OCI-LY3 (cell line): ENCODE measurements around the gene SLC49A3.
"Not testable (repeated sequence)": the region's sequence is repeated elsewhere in the genome, so short reads cannot be mapped to it uniquely, and the experiment has no call there.

Experiments used
- H2AFZ ChIP-seq: fragments of 200-600, 300-600 bp; shearing (Covaris generic); 2 replicates; pipeline ENCODE4 v1.6.0; 2014; ENCODE audit warnings: antibody characterized with exemption, low read depth, low read length
- H3K27ac ChIP-seq: fragments of 200-600, 300-600 bp; sonication (generic); 2 replicates; pipeline ENCODE4 v1.5.1; 2014; ENCODE audit warnings: mild to moderate bottlenecking, low read length, moderate library complexity, mixed read lengths
- H3K27me3 ChIP-seq: fragments of 200-600, 300-600 bp; sonication (generic); 2 replicates; pipeline ENCODE4 v1.6.1; 2014; ENCODE audit warnings: low read depth, low read length, mixed read lengths
- H3K36me3 ChIP-seq: fragments of 200-600, 300-600 bp; sonication (generic); replicated peaks from 2 replicates; pipeline ENCODE3; 2014; ENCODE audit warnings: low read depth, low read length, mixed read lengths
- H3K4me1 ChIP-seq: fragments of 300-600, 200-600 bp; sonication (generic); 2 replicates; pipeline ENCODE4 v1.6.1; 2014; ENCODE audit warnings: low read length, mixed read lengths
- H3K4me2 ChIP-seq: fragments of 200-600, 300-600 bp; sonication (generic); 2 replicates; pipeline ENCODE4 v1.6.1; 2014; ENCODE audit warnings: low read length, mixed read lengths
- H3K4me3 ChIP-seq: fragments of 300-600, 200-600 bp; sonication (generic); 2 replicates; pipeline ENCODE4 v1.5.1; 2014; ENCODE audit warnings: antibody characterized with exemption, mild to moderate bottlenecking, low read length, moderate library complexity
- H3K79me2 ChIP-seq: fragments of 300-600, 200-600 bp; shearing (Covaris generic); 2 replicates; pipeline ENCODE4 v1.6.1; 2014; ENCODE audit warnings: mild to moderate bottlenecking, low read length, mixed read lengths
- H3K9ac ChIP-seq: fragments of 300-600, 200-600 bp; shearing (Covaris generic); 2 replicates; pipeline ENCODE4 v1.6.0; 2014; ENCODE audit warnings: mild to moderate bottlenecking, low read length, moderate library complexity
- H3K9me3 ChIP-seq: fragments of 200-600, 300-600 bp; shearing (Covaris generic); 2 replicates; pipeline ENCODE4 v1.6.1; 2014; ENCODE audit warnings: low read length, mixed read lengths; ENCODE audit not compliant: insufficient read depth
- H4K20me1 ChIP-seq: fragments of 200-600, 300-600 bp; sonication (generic); 2 replicates; pipeline ENCODE4 v1.6.1; 2016; ENCODE audit warnings: low read length, mixed read lengths; ENCODE audit not compliant: insufficient read depth
- EZH2phosphoT487 ChIP-seq: fragments of 200-600 bp; shearing (Covaris generic); IDR thresholded peaks from 2 replicates; pipeline ENCODE4 v1.6.1; 2018; ENCODE audit warnings: antibody characterized with exemption, mixed run types, low read depth
- TF ChIP-seq, protein P1 (sequence below): fragments of 200-600, 300-600 bp; sonication (generic); IDR thresholded peaks from 2 replicates; pipeline ENCODE4 v1.5.1; 2014; ENCODE audit warnings: antibody characterized with exemption, low read length, low read depth

SLC49A3 gene

DNA sequence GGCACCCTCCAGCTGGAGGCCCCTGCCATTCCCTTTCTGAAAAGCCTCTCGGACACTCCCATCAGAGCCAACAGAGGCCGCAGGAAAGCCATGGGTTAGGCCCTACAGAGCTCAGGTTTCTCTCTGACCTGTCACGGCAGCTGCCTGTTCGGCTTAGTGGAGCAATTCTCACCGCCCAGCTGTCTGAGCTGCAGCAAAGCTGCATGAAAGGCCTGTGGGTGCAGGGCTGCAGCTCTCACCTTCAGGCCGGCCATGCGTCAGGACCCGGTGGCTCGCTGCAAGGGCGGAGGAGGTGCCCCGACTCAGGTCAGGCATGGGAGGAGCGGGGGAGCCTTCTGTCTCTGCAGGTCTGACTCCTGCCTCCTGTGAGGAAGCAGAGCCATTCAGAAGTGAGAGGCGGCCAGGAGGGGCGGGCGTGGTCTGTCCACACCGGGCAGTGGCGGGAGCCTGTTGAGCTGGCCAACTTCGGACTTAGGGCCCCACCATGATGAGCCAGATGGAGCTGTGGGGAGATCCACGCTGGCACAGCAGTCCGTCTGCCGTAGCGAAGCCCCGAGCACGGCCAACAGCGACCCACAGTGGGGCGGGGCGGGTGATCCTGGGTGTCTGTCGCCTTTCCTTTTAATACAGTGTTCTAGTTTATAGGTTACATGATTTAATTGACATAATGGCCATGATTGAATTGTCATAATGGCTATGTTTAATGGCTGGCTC, 40.2 kb downstream of the SLC49A3 start:
- no peaks in the 10 kb centered on the region for H3K27me3 ChIP-seq
- H3K27ac ChIP-seq, result no peak overlapping the region
- no peak overlapping the region for H3K4me3 ChIP-seq
- H3K9me3 ChIP-seq, result no peaks in the 10 kb centered on the region; the same call in 1 of the 2 replicates
- H4K20me1 ChIP-seq, result no peaks in the 10 kb centered on the region
- H3K4me1 ChIP-seq, result no peaks in the 10 kb centered on the region
- no peak overlapping the region for H3K9ac ChIP-seq
- no peak overlapping the region for H2AFZ ChIP-seq
- TF ChIP-seq, protein P1, sequence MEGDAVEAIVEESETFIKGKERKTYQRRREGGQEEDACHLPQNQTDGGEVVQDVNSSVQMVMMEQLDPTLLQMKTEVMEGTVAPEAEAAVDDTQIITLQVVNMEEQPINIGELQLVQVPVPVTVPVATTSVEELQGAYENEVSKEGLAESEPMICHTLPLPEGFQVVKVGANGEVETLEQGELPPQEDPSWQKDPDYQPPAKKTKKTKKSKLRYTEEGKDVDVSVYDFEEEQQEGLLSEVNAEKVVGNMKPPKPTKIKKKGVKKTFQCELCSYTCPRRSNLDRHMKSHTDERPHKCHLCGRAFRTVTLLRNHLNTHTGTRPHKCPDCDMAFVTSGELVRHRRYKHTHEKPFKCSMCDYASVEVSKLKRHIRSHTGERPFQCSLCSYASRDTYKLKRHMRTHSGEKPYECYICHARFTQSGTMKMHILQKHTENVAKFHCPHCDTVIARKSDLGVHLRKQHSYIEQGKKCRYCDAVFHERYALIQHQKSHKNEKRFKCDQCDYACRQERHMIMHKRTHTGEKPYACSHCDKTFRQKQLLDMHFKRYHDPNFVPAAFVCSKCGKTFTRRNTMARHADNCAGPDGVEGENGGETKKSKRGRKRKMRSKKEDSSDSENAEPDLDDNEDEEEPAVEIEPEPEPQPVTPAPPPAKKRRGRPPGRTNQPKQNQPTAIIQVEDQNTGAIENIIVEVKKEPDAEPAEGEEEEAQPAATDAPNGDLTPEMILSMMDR, result no peak
- no peak for TF ChIP-seq EZH2phosphoT487
- H3K36me3 ChIP-seq, result no peaks in the 10 kb centered on the region
- H3K79me2 ChIP-seq, result no peaks in the 10 kb centered on the region
- no peak overlapping the region for H3K4me2 ChIP-seq

DNA sequence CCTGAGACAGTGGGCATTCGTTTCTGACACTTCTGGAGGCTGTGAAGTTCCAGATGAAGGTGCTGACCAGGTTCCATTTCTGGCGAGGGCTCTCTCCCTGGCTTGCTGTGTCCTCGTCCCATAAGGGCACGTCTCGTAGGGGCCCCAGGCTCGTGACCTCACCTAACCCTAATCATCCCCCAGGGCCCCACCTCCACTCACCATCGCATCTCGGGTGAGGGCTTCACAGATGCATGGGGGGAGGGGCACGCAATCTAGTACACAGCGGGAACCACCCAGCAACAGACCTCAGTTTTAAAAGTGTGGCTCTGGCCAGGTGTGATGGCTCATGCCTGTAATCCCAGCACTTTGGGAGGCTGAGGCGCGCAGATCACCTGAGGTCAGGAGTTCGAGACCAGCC, 41.5 kb downstream of the SLC49A3 start:
- H3K36me3 ChIP-seq, result no peaks in the 10 kb centered on the region
- no peak overlapping the region for H3K9ac ChIP-seq
- no peaks in the 10 kb centered on the region for H4K20me1 ChIP-seq
- H3K4me3 ChIP-seq, result no peak overlapping the region
- no peaks in the 10 kb centered on the region for H3K79me2 ChIP-seq
- TF ChIP-seq, protein P1, result no peak
- TF ChIP-seq EZH2phosphoT487, result no peak
- H3K27me3 ChIP-seq, result no peaks in the 10 kb centered on the region
- H3K4me2 ChIP-seq, result no peak overlapping the region
- H2AFZ ChIP-seq, result no peak overlapping the region
- no peaks in the 10 kb centered on the region for H3K4me1 ChIP-seq
- no peak overlapping the region for H3K27ac ChIP-seq
- no peaks in the 10 kb centered on the region; the same call in 1 of the 2 replicates for H3K9me3 ChIP-seq

DNA sequence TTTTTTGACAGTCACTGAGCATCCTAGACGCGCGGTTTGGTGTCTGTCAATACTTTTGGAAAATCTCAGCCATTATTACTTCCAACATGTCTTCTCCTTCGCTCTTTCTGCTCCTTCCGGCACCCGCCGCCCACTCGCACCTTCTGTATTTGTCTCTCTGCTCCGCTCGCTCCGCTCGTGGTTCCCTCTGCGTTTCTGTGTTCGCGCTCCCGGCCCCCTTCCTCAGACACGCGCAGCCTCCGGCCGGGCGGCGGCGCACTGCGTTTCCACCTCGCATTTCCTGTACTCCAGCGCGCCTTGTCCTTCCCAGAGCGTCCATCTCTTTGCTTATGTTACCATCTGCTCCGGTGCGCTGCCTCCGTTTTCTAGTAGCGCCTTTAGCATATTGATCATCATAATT, 42.5 kb downstream of the SLC49A3 start:
- Histone ChIP-seq H3K27ac (no peak overlapping the region), H2AFZ (no peak overlapping the region), H3K4me2 (no peak overlapping the region), H3K9me3 (no peaks in the 10 kb centered on the region; the same call in 1 of the 2 replicates), H4K20me1 (no peaks in the 10 kb centered on the region), H3K27me3 (no peaks in the 10 kb centered on the region), H3K4me3 (no peak overlapping the region), H3K79me2 (no peaks in the 10 kb centered on the region), H3K4me1 (no peaks in the 10 kb centered on the region), H3K36me3 (no peaks in the 10 kb centered on the region), H3K9ac (no peak overlapping the region)
- TF ChIP-seq, protein P1, result no peak
- TF ChIP-seq EZH2phosphoT487, result no peak

DNA sequence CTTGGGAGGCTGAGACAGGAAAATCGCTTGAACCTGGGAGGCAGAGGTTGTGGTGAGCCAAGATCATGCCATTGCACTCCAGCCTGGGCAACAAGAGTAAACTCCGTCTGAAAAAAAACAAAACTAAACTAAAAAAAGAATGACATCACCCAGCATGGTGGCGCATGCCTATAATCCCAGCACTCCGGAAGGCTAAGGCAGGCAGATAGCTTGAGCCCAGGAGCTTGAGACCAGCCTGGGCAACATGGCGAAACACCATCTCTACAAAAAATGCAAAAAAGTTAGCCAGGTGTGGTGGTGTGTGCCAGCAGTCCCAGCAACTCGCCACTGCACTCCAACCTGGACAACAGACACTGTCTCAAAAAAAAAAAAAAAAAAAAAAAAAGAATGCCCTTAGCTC, 46.6 kb downstream of the SLC49A3 start:
- not testable (repeated sequence) for H3K27ac ChIP-seq, H3K9me3 ChIP-seq, H3K36me3 ChIP-seq, H3K4me1 ChIP-seq, H3K27me3 ChIP-seq, H2AFZ ChIP-seq, H3K4me3 ChIP-seq, H3K4me2 ChIP-seq, H4K20me1 ChIP-seq, H3K79me2 ChIP-seq, H3K9ac ChIP-seq
